ENCODE results near the gene SIPA1L3. TPM values are rescaled to one million over a fixed set of nuclear protein-coding genes. Genes with fewer than 3 reads are reported as not detected.
A peak's percentile ranks its signal among the peaks of the same experiment; 100 is the strongest.

Gene SIPA1L3
- total and polyA plus RNA-seq, 2 of the 13 experiments (the other 11 are each of a cell fraction or from before 2014, with no cell fraction given): 5.5 to 7.7 TPM

- TF ChIP-seq MTF1 (CRISPR knock-in tag; IDR thresholded peaks at IDR 0.05) (no peak), REPIN1 (CRISPR knock-in tag; IDR thresholded peaks at IDR 0.05; ENCODE audit: borderline replicate concordance, low read depth) (peak; percentile 27; the same call in 1 of the 2 replicates), KMT2A (CRISPR knock-in tag; IDR thresholded peaks at IDR 0.05) (peak; percentile 85), ZNF138 (CRISPR knock-in tag; IDR thresholded peaks at IDR 0.05; ENCODE audit: low read depth) (0 out of 2 replicates have a peak, but pooled peaks have one; percentile 18), DPF2 (CRISPR knock-in tag; IDR thresholded peaks at IDR 0.05; ENCODE audit: borderline replicate concordance, low read depth) (no peak), CHD2 (IDR thresholded peaks at IDR 0.05; ENCODE audit: low read depth, low read length) (peak; percentile 46; the same call in 1 of the 2 replicates), FOXM1 (CRISPR knock-in tag; IDR thresholded peaks at IDR 0.05) (no peak), MYC (CRISPR knock-in tag; IDR thresholded peaks at IDR 0.05; ENCODE audit: borderline replicate concordance) (peak; percentile 55), NRL (CRISPR knock-in tag; IDR thresholded peaks at IDR 0.05; ENCODE audit: borderline replicate concordance) (no peak), POLR2G (IDR thresholded peaks at IDR 0.05; ENCODE audit: low read depth, low read length) (peak; percentile 85), HMG20B (CRISPR knock-in tag; conservative IDR thresholded peaks at IDR 0.05) (no peak), AGO1 (IDR thresholded peaks at IDR 0.05; ENCODE audit: low read depth, low read length, poor library complexity, severe bottlenecking) (no peak), ZNF674 (CRISPR knock-in tag; IDR thresholded peaks at IDR 0.05; ENCODE audit: low read depth) (no peak), HOXA3 (CRISPR knock-in tag; IDR thresholded peaks at IDR 0.05) (peak; percentile 29; the same call in 1 of the 2 replicates), ZSCAN31 (CRISPR knock-in tag; IDR thresholded peaks at IDR 0.05; ENCODE audit: low read depth) (no peak), ZBTB44 (CRISPR knock-in tag; IDR thresholded peaks at IDR 0.05) (no peak), PREB (CRISPR knock-in tag; IDR thresholded peaks at IDR 0.05) (no peak), TBL1XR1 (IDR thresholded peaks at IDR 0.05; ENCODE audit: borderline replicate concordance, low read length, partially characterized antibody) (no peak), KDM2A (CRISPR knock-in tag; IDR thresholded peaks at IDR 0.05; ENCODE audit: borderline replicate concordance, low read depth) (peak; percentile 25; the same call in 1 of the 2 replicates), ZNF773 (CRISPR knock-in tag; IDR thresholded peaks at IDR 0.05; ENCODE audit: borderline replicate concordance) (no peak), ZNF83 (CRISPR knock-in tag; IDR thresholded peaks at IDR 0.05; ENCODE audit: borderline replicate concordance) (no peak), ZC3H13 (CRISPR knock-in tag; IDR thresholded peaks at IDR 0.05) (0 out of 2 replicates have a peak, but pooled peaks have one; percentile 76)
- TF ChIP-seq, protein P1, sequence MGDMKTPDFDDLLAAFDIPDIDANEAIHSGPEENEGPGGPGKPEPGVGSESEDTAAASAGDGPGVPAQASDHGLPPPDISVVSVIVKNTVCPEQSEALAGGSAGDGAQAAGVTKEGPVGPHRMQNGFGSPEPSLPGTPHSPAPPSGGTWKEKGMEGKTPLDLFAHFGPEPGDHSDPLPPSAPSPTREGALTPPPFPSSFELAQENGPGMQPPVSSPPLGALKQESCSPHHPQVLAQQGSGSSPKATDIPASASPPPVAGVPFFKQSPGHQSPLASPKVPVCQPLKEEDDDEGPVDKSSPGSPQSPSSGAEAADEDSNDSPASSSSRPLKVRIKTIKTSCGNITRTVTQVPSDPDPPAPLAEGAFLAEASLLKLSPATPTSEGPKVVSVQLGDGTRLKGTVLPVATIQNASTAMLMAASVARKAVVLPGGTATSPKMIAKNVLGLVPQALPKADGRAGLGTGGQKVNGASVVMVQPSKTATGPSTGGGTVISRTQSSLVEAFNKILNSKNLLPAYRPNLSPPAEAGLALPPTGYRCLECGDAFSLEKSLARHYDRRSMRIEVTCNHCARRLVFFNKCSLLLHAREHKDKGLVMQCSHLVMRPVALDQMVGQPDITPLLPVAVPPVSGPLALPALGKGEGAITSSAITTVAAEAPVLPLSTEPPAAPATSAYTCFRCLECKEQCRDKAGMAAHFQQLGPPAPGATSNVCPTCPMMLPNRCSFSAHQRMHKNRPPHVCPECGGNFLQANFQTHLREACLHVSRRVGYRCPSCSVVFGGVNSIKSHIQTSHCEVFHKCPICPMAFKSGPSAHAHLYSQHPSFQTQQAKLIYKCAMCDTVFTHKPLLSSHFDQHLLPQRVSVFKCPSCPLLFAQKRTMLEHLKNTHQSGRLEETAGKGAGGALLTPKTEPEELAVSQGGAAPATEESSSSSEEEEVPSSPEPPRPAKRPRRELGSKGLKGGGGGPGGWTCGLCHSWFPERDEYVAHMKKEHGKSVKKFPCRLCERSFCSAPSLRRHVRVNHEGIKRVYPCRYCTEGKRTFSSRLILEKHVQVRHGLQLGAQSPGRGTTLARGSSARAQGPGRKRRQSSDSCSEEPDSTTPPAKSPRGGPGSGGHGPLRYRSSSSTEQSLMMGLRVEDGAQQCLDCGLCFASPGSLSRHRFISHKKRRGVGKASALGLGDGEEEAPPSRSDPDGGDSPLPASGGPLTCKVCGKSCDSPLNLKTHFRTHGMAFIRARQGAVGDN (CRISPR knock-in tag; IDR thresholded peaks at IDR 0.05): peak; percentile 84
These were observed at the start of gene SIPA1L3 (continued) for GRCh38 chr19:37906869-37907734.
